IMR-90 (cell line): ENCODE results near the gene REXO1. TPM values are rescaled to one million over a fixed set of nuclear protein-coding genes. Genes with fewer than 3 reads are reported as not detected.

Experiments
- ATAC-seq: fragments of 200-7000 bp; cut with Tn5 transposase; 2 replicates; pipeline ENCODE4 v1.9.1; 2020; ENCODE audit warnings: low read depth, mild to moderate bottlenecking, moderate library complexity
- BruUV-seq: library from RNA; stranded (reverse); fragments of 400-500 nt; replicated peaks from 2 replicates; lab custom pipeline; 2021; lab: Mats Ljungman, UMichigan
- CTCF ChIA-PET: fragments of 300-600 bp; formaldehyde crosslinking; extraction: SDS; loops from one replicate; lab custom pipeline; 2021; ENCODE audit warnings: antibody characterized with exemption; lab: Yijun Ruan, JAX
- POLR2A ChIA-PET: fragments of 300-600 bp; sonication (Branson Sonifier 250); formaldehyde crosslinking; loops from one replicate; lab custom pipeline; 2022; ENCODE audit warnings: antibody characterized with exemption; ENCODE audit not compliant: unreplicated experiment; lab: Charles Lee
- DNase-seq: peaks from one replicate; pipeline ENCODE4 v3.0.0; 2013
- H2AFZ ChIP-seq: replicated peaks from 2 replicates; pipeline ENCODE3; 2013; ENCODE audit warnings: low read length, mild to moderate bottlenecking; ENCODE audit not compliant: poor library complexity
- H2AK5ac ChIP-seq: 2 replicates; pipeline ENCODE4 v1.6.1; 2013; ENCODE audit warnings: low read depth, low read length, inconsistent platforms
- H2AK9ac ChIP-seq: replicated peaks from 2 replicates; pipeline ENCODE3; 2013; ENCODE audit warnings: mild to moderate bottlenecking, low read depth, low read length, moderate library complexity; ENCODE audit not compliant: poor library complexity
- H2BK120ac ChIP-seq: 2 replicates; pipeline ENCODE4 v1.6.1; 2013; ENCODE audit warnings: low read depth, low read length, inconsistent platforms
- H2BK15ac ChIP-seq: 3 replicates; pipeline ENCODE4 v1.6.1; 2013; ENCODE audit warnings: low read depth, low read length, inconsistent platforms
- H2BK20ac ChIP-seq: 2 replicates; pipeline ENCODE4 v1.6.1; 2013; ENCODE audit warnings: low read depth, mild to moderate bottlenecking, inconsistent platforms, low read length, moderate library complexity
- H2BK5ac ChIP-seq: 2 replicates; pipeline ENCODE4 v1.6.1; 2013; ENCODE audit warnings: mild to moderate bottlenecking, low read depth, low read length, inconsistent platforms; ENCODE audit not compliant: poor library complexity, severe bottlenecking
- H3K14ac ChIP-seq: replicated peaks from 2 replicates; pipeline ENCODE4 v1.6.1; 2013; ENCODE audit warnings: low read depth, low read length, inconsistent platforms
- H3K18ac ChIP-seq: 2 replicates; pipeline ENCODE4 v1.6.1; 2013; ENCODE audit warnings: low read depth, low read length, control low read depth
- H3K23ac ChIP-seq: 2 replicates; pipeline ENCODE4 v1.6.1; 2013; ENCODE audit warnings: low read depth, low read length, inconsistent platforms
- H3K27ac ChIP-seq: 2 replicates; pipeline ENCODE4 v1.5.1; 2013; ENCODE audit warnings: mild to moderate bottlenecking, control low read depth, low read length; ENCODE audit not compliant: insufficient read depth
- H3K27me3 ChIP-seq: 2 replicates; pipeline ENCODE4 v1.6.1; 2013; ENCODE audit warnings: low read length; ENCODE audit not compliant: control insufficient read depth, insufficient read depth
- H3K36me3 ChIP-seq: 2 replicates; pipeline ENCODE4 v1.6.1; 2013; ENCODE audit warnings: low read length, mixed read lengths; ENCODE audit not compliant: control insufficient read depth, insufficient read depth
- H3K4ac ChIP-seq: 2 replicates; pipeline ENCODE4 v1.6.1; 2013; ENCODE audit warnings: low read depth, low read length, inconsistent platforms
- H3K4me1 ChIP-seq: 2 replicates; pipeline ENCODE4 v1.6.1; 2013; ENCODE audit warnings: low read length, mixed read lengths; ENCODE audit not compliant: control insufficient read depth, insufficient read depth
- H3K4me2 ChIP-seq: 2 replicates; pipeline ENCODE4 v1.6.1; 2013; ENCODE audit warnings: low read depth, mild to moderate bottlenecking, control low read depth, low read length, moderate library complexity
- H3K4me3 ChIP-seq: 2 replicates; pipeline ENCODE4 v1.5.1; 2013; ENCODE audit warnings: low read depth, mild to moderate bottlenecking, control low read depth, low read length, moderate library complexity; ENCODE audit not compliant: insufficient read depth
- H3K56ac ChIP-seq: 2 replicates; pipeline ENCODE4 v1.6.1; 2013; ENCODE audit warnings: low read length, inconsistent platforms; ENCODE audit not compliant: insufficient read depth; ENCODE audit errors: extremely low read depth
- H3K79me1 ChIP-seq, 2 experiments: 2 replicates each; pipeline ENCODE4 v1.6.1; 2013; ENCODE audit warnings: low read length in 2 of 2, inconsistent platforms in 1 of 2, low read depth in 1 of 2
- H3K9ac ChIP-seq: 2 replicates; pipeline ENCODE4 v1.6.1; 2013; ENCODE audit warnings: low read depth, low read length, control low read depth
- H3K9me1 ChIP-seq: 2 replicates; pipeline ENCODE4 v1.6.1; 2013; ENCODE audit warnings: low read length, inconsistent platforms; ENCODE audit not compliant: insufficient read depth
- H3K9me3 ChIP-seq: 2 replicates; pipeline ENCODE4 v1.6.1; 2013; ENCODE audit warnings: low read length; ENCODE audit not compliant: control insufficient read depth, insufficient read depth
- H4K20me1 ChIP-seq: 2 replicates; pipeline ENCODE4 v1.6.1; 2013; ENCODE audit warnings: low read length, inconsistent platforms; ENCODE audit not compliant: insufficient read depth
- H4K5ac ChIP-seq: 2 replicates; pipeline ENCODE4 v1.6.1; 2013; ENCODE audit warnings: mild to moderate bottlenecking, low read depth, low read length, control low read depth
- H4K8ac ChIP-seq, 2 experiments: 2 replicates each; pipeline ENCODE4 v1.6.1; 2013; ENCODE audit warnings: low read depth in 2 of 2, low read length in 2 of 2, control low read depth in 1 of 2, inconsistent platforms in 1 of 2
- H4K91ac ChIP-seq: 2 replicates; pipeline ENCODE4 v1.6.1; 2013; ENCODE audit warnings: low read depth, low read length, inconsistent platforms; ENCODE audit not compliant: insufficient read depth
- CEBPB ChIP-seq: IDR thresholded peaks from 2 replicates; pipeline ENCODE4 v1.6.1; 2012; ENCODE audit warnings: low read depth, low read length, improper control_type of control experiment
- CTCF ChIP-seq: conservative IDR thresholded peaks from 2 replicates; pipeline ENCODE4 v1.5.1; 2012; ENCODE audit warnings: mild to moderate bottlenecking, low read depth, low read length, improper control_type of control experiment
- FOS ChIP-seq: fragments of 150-350 bp; IDR thresholded peaks from 2 replicates; pipeline ENCODE4 v1.6.1; 2016; ENCODE audit warnings: low read depth, low read length
- MXI1 ChIP-seq: IDR thresholded peaks from 2 replicates; pipeline ENCODE4 v1.6.1; 2012; ENCODE audit warnings: low read depth, mild to moderate bottlenecking, low read length, moderate library complexity, borderline replicate concordance
- RAD21 ChIP-seq: IDR thresholded peaks from 2 replicates; pipeline ENCODE4 v1.6.1; 2012; ENCODE audit warnings: low read length, improper control_type of control experiment
- RCOR1 ChIP-seq: IDR thresholded peaks from 2 replicates; pipeline ENCODE4 v1.6.1; 2012; ENCODE audit warnings: mild to moderate bottlenecking, low read length, improper control_type of control experiment; ENCODE audit not compliant: insufficient replicate concordance
- WGBS, 2 experiments: methylation state at CpG; one replicate each; pipeline versions ENCODE4 v1.1.5 to v1.1.7; 2013; ENCODE audit warnings: missing lambda C conversion rate in 2 of 2; ENCODE audit not compliant: insufficient read length in 1 of 2; ENCODE audit errors: extremely low coverage in 2 of 2; 5-methylcytosine and 5-hydroxymethylcytosine counted together
- dilution Hi-C: fragments of 300-500 bp; cut with HindIII; formaldehyde crosslinking; loops from one replicate; pipeline ENCODE4 v1.14.3; 2018; ENCODE audit warnings: low sequenced_read_pairs; ENCODE audit not compliant: unreplicated experiment
- in situ Hi-C: fragments of 300-500 bp; cut with MboI; formaldehyde crosslinking; loops from 3 replicates; pipeline ENCODE4 v1.14.3; 2019; ENCODE audit warnings: low sequenced_read_pairs, inconsistent platforms, mixed read lengths
- intact Hi-C: fragments of 100-400 bp; cut with micrococcal nuclease; formaldehyde crosslinking; loops from 2 replicates; pipeline ENCODE4 v1.10.0; 2022
- polyA plus RNA-seq, 3 experiments: library from polyadenylated mRNA; depleted of rRNA; stranded (reverse); fragments of >200 nt; gene quantifications; 2 replicates each; pipeline ENCODE4 v1.2.3, GENCODE V29; 2012; ENCODE audit warnings: low replicate concordance in 1 of 3
- total RNA-seq: library from RNA; depleted of rRNA; stranded (reverse); fragments of >200 nt; gene quantifications from 2 replicates; pipeline ENCODE4 v1.2.3, GENCODE V29; 2012

The REXO1 gene
- total and polyA plus RNA-seq, 2 of the 4 experiments (the other 2 are of a cell fraction) = 1.4 to 63.7 TPM

GRCh38 chr19:1845642-1846041, 2.6 kb downstream of the REXO1 start:
- dilution Hi-C loops (no loop called here), intact Hi-C loops (no loop called here), in situ Hi-C loops (no loop called here)
- no peak for ATAC-seq
- Histone ChIP-seq H3K79me1 (peaks cover 2 to 72% of the 10 kb centered on the region in 2 experiments; a peak in 3 of 4 replicates), H2AK5ac (no peak overlapping the region), H3K27ac (no peak overlapping the region), H3K4me1 (peaks cover 10% of the 10 kb centered on the region), H2AFZ (no peak overlapping the region), H3K18ac (no peak overlapping the region), H4K5ac (no peak overlapping the region), H3K23ac (no peak overlapping the region), H3K9me3 (no peaks in the 10 kb centered on the region), H2AK9ac (no peak overlapping the region), H3K4me2 (no peak overlapping the region), H3K36me3 (peaks cover 3% of the 10 kb centered on the region; the same call in 1 of the 2 replicates), H2BK15ac (no peak overlapping the region), H2BK120ac (no peak overlapping the region), H2BK5ac (no peak overlapping the region), H2BK20ac (no peak overlapping the region), H3K56ac (no peak overlapping the region), H4K20me1 (peaks cover 74% of the 10 kb centered on the region), H3K14ac (no peak overlapping the region), H3K4ac (no peak overlapping the region), H4K8ac (no peak overlapping the region), H3K27me3 (no peaks in the 10 kb centered on the region), H4K91ac (no peak overlapping the region), H3K4me3 (no peak overlapping the region), H3K9me1 (no peaks in the 10 kb centered on the region), H3K9ac (no peak overlapping the region)
- ChIA-PET CTCF (no interaction called here), POLR2A (no interaction called here)
- no TSS peak for BruUV-seq
- WGBS, 2 experiments = 93% methylated on average over 3 of the region's 11 CpGs; no CpG with 5 or more reads in 1 of the 2 experiments
- TF ChIP-seq RCOR1 (no peak), FOS (no peak), MXI1 (no peak), RAD21 (no peak), CEBPB (no peak), CTCF (no peak)
- no peak for DNase-seq
